Neural cell (in vitro differentiated cells): ENCODE results near the gene SMCHD1. TPM values are rescaled to one million over a fixed set of nuclear protein-coding genes. Genes with fewer than 3 reads are reported as not detected.

Source experiments
- H2AFZ ChIP-seq: fragments of 200-600, 300-800 bp; sonication (generic), shearing (Covaris generic); 2 replicates; pipeline ENCODE4 v1.6.0; 2014; ENCODE audit warnings: low read depth, mild to moderate bottlenecking, antibody characterized with exemption, low read length, moderate library complexity
- H3F3A ChIP-seq: fragments of 200-600 bp; shearing (Covaris generic); 2 replicates; pipeline ENCODE4 v1.6.1; 2016; ENCODE audit warnings: mild to moderate bottlenecking, moderate library complexity, mixed read lengths, antibody characterized with exemption, low read length; ENCODE audit not compliant: insufficient read depth, poor library complexity, severe bottlenecking
- H3K27ac ChIP-seq: fragments of 200-600, 300-800 bp; sonication (generic), shearing (Covaris generic); 2 replicates; pipeline ENCODE4 v1.5.1; 2014; ENCODE audit warnings: mild to moderate bottlenecking, low read length, moderate library complexity
- H3K27me3 ChIP-seq: fragments of 300-800, 200-600 bp; sonication (generic), shearing (Covaris generic); 2 replicates; pipeline ENCODE4 v1.6.0; 2014; ENCODE audit warnings: mild to moderate bottlenecking, low read depth, low read length, moderate library complexity; ENCODE audit not compliant: insufficient read depth
- H3K36me3 ChIP-seq: fragments of 300-800, 200-600 bp; sonication (generic), shearing (Covaris generic); 2 replicates; pipeline ENCODE4 v1.5.1; 2014; ENCODE audit warnings: mild to moderate bottlenecking, antibody characterized with exemption, low read length, moderate library complexity; ENCODE audit not compliant: insufficient read depth
- H3K4me2 ChIP-seq: fragments of 300-800, 200-600 bp; sonication (generic), shearing (Covaris generic); 2 replicates; pipeline ENCODE4 v1.6.0; 2014; ENCODE audit warnings: mild to moderate bottlenecking, low read length
- H3K4me3 ChIP-seq: fragments of 300-800, 200-600 bp; sonication (generic), shearing (Covaris generic); 2 replicates; pipeline ENCODE4 v1.5.1; 2014; ENCODE audit warnings: mild to moderate bottlenecking, low read length, moderate library complexity
- H3K79me2 ChIP-seq: fragments of 200-600 bp; shearing (Covaris generic); replicated peaks from 2 replicates; pipeline ENCODE4 v1.6.0; 2014; ENCODE audit warnings: mild to moderate bottlenecking, low read length, moderate library complexity; ENCODE audit not compliant: insufficient read depth
- H3K9ac ChIP-seq: fragments of 300-800, 200-600 bp; sonication (generic), shearing (Covaris generic); 2 replicates; pipeline ENCODE4 v1.6.1; 2016; ENCODE audit warnings: mild to moderate bottlenecking, low read length, mixed read lengths
- H3K9me2 ChIP-seq: fragments of 200-600 bp; shearing (Covaris generic); 2 replicates; pipeline ENCODE4 v1.6.1; 2016; ENCODE audit warnings: mild to moderate bottlenecking, low read length, mixed read lengths; ENCODE audit not compliant: insufficient read depth
- H3K9me3 ChIP-seq: fragments of 200-600, 300-800 bp; sonication (generic), shearing (Covaris generic); 2 replicates; pipeline ENCODE4 v1.6.1; 2016; ENCODE audit warnings: mild to moderate bottlenecking, mixed run types, low read length, moderate library complexity, mixed read lengths
- H4K20me1 ChIP-seq: fragments of 200-600 bp; shearing (Covaris generic); 2 replicates; pipeline ENCODE4 v1.6.1; 2016; ENCODE audit warnings: mild to moderate bottlenecking, mixed run types; ENCODE audit not compliant: insufficient read depth
- EP300 ChIP-seq: fragments of 450-650 bp; conservative IDR thresholded peaks from 2 replicates; pipeline ENCODE4 v1.6.1; 2014; ENCODE audit warnings: antibody characterized with exemption, mild to moderate bottlenecking, moderate library complexity; ENCODE audit not compliant: poor library complexity, severe bottlenecking
- EZH2 ChIP-seq: fragments of 200-600, 300-800 bp; shearing (Covaris generic), sonication (generic); IDR thresholded peaks from 2 replicates; pipeline ENCODE4 v1.6.1; 2014; ENCODE audit warnings: antibody characterized with exemption, low read length, borderline replicate concordance, mild to moderate bottlenecking; ENCODE audit not compliant: insufficient read depth, poor library complexity, severe bottlenecking
- MXI1 ChIP-seq: fragments of 450-650 bp; conservative IDR thresholded peaks from 2 replicates; pipeline ENCODE4 v1.6.1; 2014; ENCODE audit warnings: antibody characterized with exemption, mild to moderate bottlenecking; ENCODE audit not compliant: poor library complexity, severe bottlenecking
- POLR2AphosphoS5 ChIP-seq: IDR thresholded peaks from 2 replicates; pipeline ENCODE4 v1.6.1; 2012
- RAD21 ChIP-seq: fragments of 450-650 bp; conservative IDR thresholded peaks from 2 replicates; pipeline ENCODE4 v1.6.1; 2014; ENCODE audit warnings: antibody characterized with exemption, mild to moderate bottlenecking, moderate library complexity
- SMC3 ChIP-seq: fragments of 450-650 bp; conservative IDR thresholded peaks from 2 replicates; pipeline ENCODE4 v1.6.1; 2014; ENCODE audit warnings: antibody characterized with exemption, mild to moderate bottlenecking, moderate library complexity; ENCODE audit not compliant: poor library complexity
- TAF1 ChIP-seq: IDR thresholded peaks from 2 replicates; pipeline ENCODE4 v1.6.1; 2012; ENCODE audit warnings: low read depth
- polyA plus RNA-seq: library from polyadenylated mRNA; depleted of rRNA; stranded (reverse); fragments of >200 nt; gene quantifications from 2 replicates; pipeline ENCODE4 v1.2.3, GENCODE V29; 2014
- TF ChIP-seq, protein P1 (sequence below): IDR thresholded peaks from 2 replicates; pipeline ENCODE4 v1.6.1; 2012; ENCODE audit warnings: borderline replicate concordance
- TF ChIP-seq, protein P2 (sequence below): fragments of 450-650 bp; IDR thresholded peaks from 2 replicates; pipeline ENCODE4 v1.5.1; 2014; ENCODE audit warnings: antibody characterized with exemption, mild to moderate bottlenecking, moderate library complexity; ENCODE audit not compliant: poor library complexity, severe bottlenecking

SMCHD1 gene
- polyA plus RNA-seq, 1 donor from 2014 or later, result 49.4 TPM

DNA sequence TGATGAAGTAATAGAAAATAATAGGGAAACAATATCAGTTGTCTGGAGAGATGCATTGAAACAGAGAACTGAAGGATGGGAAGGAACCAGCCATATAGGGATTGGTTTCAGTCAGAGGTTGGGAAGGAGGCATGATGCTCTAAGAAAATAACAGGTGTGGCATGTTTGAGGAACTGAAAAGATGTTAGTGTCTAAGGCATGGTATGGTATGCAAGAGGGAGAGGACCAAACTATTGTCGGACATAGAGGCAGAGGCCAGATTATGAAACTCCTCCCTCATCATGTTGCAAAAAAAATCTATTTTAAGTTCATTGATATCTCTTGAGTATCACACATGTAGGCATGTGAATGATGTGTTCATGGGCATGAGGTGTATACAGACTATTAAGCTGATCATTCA lies 142.4 kb downstream of the SMCHD1 start:
- Histone ChIP-seq H3K79me2 (no peaks in the 10 kb centered on the region), H3K27ac (no peak overlapping the region), H3K4me2 (no peak overlapping the region), H3K9me3 (no peaks in the 10 kb centered on the region), H2AFZ (no peak overlapping the region), H3F3A (no peaks in the 10 kb centered on the region), H3K36me3 (no peaks in the 10 kb centered on the region), H3K9me2 (no peaks in the 10 kb centered on the region), H3K27me3 (no peaks in the 10 kb centered on the region), H3K4me3 (no peak overlapping the region), H4K20me1 (no peaks in the 10 kb centered on the region), H3K9ac (no peak overlapping the region)
- TF ChIP-seq EZH2, result no peak
- no peak for TF ChIP-seq POLR2AphosphoS5
- TF ChIP-seq MXI1, result no peak
- TF ChIP-seq SMC3, result no peak
- TF ChIP-seq, protein P1, sequence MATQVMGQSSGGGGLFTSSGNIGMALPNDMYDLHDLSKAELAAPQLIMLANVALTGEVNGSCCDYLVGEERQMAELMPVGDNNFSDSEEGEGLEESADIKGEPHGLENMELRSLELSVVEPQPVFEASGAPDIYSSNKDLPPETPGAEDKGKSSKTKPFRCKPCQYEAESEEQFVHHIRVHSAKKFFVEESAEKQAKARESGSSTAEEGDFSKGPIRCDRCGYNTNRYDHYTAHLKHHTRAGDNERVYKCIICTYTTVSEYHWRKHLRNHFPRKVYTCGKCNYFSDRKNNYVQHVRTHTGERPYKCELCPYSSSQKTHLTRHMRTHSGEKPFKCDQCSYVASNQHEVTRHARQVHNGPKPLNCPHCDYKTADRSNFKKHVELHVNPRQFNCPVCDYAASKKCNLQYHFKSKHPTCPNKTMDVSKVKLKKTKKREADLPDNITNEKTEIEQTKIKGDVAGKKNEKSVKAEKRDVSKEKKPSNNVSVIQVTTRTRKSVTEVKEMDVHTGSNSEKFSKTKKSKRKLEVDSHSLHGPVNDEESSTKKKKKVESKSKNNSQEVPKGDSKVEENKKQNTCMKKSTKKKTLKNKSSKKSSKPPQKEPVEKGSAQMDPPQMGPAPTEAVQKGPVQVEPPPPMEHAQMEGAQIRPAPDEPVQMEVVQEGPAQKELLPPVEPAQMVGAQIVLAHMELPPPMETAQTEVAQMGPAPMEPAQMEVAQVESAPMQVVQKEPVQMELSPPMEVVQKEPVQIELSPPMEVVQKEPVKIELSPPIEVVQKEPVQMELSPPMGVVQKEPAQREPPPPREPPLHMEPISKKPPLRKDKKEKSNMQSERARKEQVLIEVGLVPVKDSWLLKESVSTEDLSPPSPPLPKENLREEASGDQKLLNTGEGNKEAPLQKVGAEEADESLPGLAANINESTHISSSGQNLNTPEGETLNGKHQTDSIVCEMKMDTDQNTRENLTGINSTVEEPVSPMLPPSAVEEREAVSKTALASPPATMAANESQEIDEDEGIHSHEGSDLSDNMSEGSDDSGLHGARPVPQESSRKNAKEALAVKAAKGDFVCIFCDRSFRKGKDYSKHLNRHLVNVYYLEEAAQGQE, result no peak

DNA sequence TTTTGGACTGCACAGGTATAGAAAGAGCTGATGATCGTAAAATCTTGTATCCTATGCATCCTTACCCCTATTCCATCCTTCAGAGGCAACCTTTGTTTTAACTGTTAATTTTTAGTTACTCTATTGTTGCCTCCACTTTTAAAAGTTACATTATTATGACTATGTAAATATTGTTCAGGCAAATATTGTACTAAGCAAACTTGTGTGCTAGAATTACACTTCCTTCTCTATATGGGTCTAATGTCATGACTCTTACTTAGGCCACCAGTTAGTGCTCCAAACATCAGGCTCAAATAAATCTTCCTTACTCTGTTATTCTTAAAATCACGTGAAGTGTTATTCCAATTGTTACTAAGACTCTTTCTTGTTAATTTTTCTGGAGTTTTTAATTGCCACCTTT lies 143.8 kb downstream of the SMCHD1 start:
- no peak overlapping the region for H3K27ac ChIP-seq
- H3K9me3 ChIP-seq, result no peaks in the 10 kb centered on the region
- H2AFZ ChIP-seq, result no peak overlapping the region
- no peaks in the 10 kb centered on the region for H3K9me2 ChIP-seq
- H3K36me3 ChIP-seq, result no peaks in the 10 kb centered on the region
- no peaks in the 10 kb centered on the region for H3F3A ChIP-seq
- H3K4me2 ChIP-seq, result no peak overlapping the region
- TF ChIP-seq, protein P2, sequence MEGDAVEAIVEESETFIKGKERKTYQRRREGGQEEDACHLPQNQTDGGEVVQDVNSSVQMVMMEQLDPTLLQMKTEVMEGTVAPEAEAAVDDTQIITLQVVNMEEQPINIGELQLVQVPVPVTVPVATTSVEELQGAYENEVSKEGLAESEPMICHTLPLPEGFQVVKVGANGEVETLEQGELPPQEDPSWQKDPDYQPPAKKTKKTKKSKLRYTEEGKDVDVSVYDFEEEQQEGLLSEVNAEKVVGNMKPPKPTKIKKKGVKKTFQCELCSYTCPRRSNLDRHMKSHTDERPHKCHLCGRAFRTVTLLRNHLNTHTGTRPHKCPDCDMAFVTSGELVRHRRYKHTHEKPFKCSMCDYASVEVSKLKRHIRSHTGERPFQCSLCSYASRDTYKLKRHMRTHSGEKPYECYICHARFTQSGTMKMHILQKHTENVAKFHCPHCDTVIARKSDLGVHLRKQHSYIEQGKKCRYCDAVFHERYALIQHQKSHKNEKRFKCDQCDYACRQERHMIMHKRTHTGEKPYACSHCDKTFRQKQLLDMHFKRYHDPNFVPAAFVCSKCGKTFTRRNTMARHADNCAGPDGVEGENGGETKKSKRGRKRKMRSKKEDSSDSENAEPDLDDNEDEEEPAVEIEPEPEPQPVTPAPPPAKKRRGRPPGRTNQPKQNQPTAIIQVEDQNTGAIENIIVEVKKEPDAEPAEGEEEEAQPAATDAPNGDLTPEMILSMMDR, result no peak
- TF ChIP-seq EZH2 (no peak), POLR2AphosphoS5 (no peak), EP300 (no peak), MXI1 (no peak), SMC3 (no peak), TAF1 (no peak), RAD21 (no peak)
- TF ChIP-seq, protein P1, result no peak
- H3K79me2 ChIP-seq, result no peaks in the 10 kb centered on the region
- H3K4me3 ChIP-seq, result no peak overlapping the region
- H3K27me3 ChIP-seq, result no peaks in the 10 kb centered on the region
- no peaks in the 10 kb centered on the region for H4K20me1 ChIP-seq
- no peak overlapping the region for H3K9ac ChIP-seq
